Measurements from ENCODE around the gene NTM.

The NTM gene

GRCh38 chr11:131454490-131454889 is 84.1 kb downstream of the NTM start:
- no peak overlapping the region for H3K4me3 ChIP-seq (ENCODE audit: low read depth, low read length)
- no peak for TF ChIP-seq CTCF (IDR thresholded peaks at IDR 0.05; ENCODE audit: low read depth, low read length)

GRCh38 chr11:131454989-131455388 is 84.6 kb downstream of the NTM start:
- no peak for TF ChIP-seq CTCF (IDR thresholded peaks at IDR 0.05; ENCODE audit: low read depth, low read length)
- H3K4me3 ChIP-seq (ENCODE audit: low read depth, low read length) = no peak overlapping the region

- no peak for TF ChIP-seq CTCF (IDR thresholded peaks at IDR 0.05; ENCODE audit: low read depth, low read length)
- H3K4me3 ChIP-seq (ENCODE audit: low read depth, low read length) = no peak overlapping the region
Measured at GRCh38 chr11:131455843-131456704, 85.7 kb downstream of the NTM start.

- TF ChIP-seq CTCF (IDR thresholded peaks at IDR 0.05; ENCODE audit: low read depth, low read length) = no peak
Measured at GRCh38 chr11:131457163-131457562, 86.7 kb downstream of the NTM start.

GRCh38 chr11:131458421-131458820 is 88.0 kb downstream of the NTM start:
- no peak for TF ChIP-seq CTCF (IDR thresholded peaks at IDR 0.05; ENCODE audit: low read depth, low read length)
- H3K4me3 ChIP-seq (ENCODE audit: low read depth, low read length) = no peak overlapping the region

More at GRCh38 chr11:131457163-131457562, 86.7 kb downstream of the NTM start:
- no peak overlapping the region for H3K4me3 ChIP-seq (ENCODE audit: low read depth, low read length)

GRCh38 chr11:131460931-131461330 is 90.5 kb downstream of the NTM start:
- H3K4me3 ChIP-seq (ENCODE audit: low read depth, low read length) = no peak overlapping the region

More at GRCh38 chr11:131460931-131461330, 90.5 kb downstream of the NTM start:
- TF ChIP-seq CTCF (IDR thresholded peaks at IDR 0.05; ENCODE audit: low read depth, low read length) = no peak
